CD4-positive, alpha-beta T cell treated with Interleukin-6 at 100 ng/mL for 8 hours (primary cell): Measurements from ENCODE around the gene SLC25A13.
"Not testable (repeated sequence)": the region's sequence is repeated elsewhere in the genome, so short reads cannot be mapped to it uniquely, and the experiment has no call there.

Source experiments
- DNase-seq: peaks from one replicate; pipeline ENCODE4 v3.0.0-alpha.2; 2020; ENCODE audit warnings: mixed read lengths, low spot score

SLC25A13 gene

DNA sequence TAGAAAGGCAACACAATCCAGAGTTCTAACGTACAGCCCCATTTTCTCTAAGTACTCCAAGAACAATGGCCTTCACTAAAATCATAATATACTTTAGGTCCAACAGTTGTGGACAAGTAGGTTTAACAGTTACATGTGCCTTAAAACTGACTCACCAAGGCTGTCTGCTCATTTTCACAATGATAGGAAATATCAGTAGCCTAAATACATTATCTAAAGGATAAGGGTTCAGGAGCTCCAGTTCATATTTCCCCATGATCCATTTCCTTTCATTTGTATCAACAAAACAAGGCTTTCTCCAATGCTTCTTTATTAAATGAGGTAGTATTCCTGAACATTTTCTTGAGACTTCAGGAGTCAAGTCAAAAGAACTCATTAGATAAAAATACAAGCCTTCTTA lies 164.0 kb downstream of the SLC25A13 start:
- no peak for DNase-seq

- DNase-seq, result not testable (repeated sequence)
Measured at GRCh38 chr7:96154506-96154905, 167.4 kb downstream of the SLC25A13 start.

DNA sequence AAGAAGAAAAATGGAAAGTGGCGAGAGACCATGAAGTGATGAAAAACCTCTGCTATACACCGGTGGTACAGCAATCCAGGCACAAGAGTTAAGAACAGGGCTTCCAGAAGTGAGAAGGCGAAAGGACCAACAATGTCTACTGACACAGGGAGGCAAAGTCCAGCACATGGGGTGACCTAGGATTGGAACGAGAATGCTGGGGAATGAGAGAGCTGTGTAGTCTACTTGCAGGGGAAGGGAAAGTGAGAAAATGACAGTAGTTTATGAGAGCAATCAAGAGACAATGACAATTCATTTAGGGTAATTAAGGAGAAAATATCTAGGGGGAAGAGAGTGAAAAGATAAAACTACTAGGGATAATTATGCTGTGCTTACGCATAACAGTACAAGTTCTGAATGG lies 169.2 kb downstream of the SLC25A13 start:
- no peak for DNase-seq

GRCh38 chr7:96151889-96152288 lies 170.0 kb downstream of the SLC25A13 start:
- DNase-seq, result no peak

DNA sequence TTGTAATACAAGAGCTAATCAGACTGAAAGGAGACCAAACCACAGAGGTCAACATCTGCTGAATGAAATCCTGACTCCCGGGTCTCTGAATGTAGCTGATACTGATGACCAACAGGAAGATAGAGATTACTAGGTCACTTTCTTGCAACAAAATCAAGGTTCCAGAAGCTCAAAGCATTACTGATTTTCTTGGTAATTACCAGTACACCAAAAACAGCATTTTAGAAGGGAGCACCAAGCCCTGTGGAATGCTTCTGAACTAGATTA lies 177.7 kb downstream of the SLC25A13 start:
- DNase-seq, result no peak

DNA sequence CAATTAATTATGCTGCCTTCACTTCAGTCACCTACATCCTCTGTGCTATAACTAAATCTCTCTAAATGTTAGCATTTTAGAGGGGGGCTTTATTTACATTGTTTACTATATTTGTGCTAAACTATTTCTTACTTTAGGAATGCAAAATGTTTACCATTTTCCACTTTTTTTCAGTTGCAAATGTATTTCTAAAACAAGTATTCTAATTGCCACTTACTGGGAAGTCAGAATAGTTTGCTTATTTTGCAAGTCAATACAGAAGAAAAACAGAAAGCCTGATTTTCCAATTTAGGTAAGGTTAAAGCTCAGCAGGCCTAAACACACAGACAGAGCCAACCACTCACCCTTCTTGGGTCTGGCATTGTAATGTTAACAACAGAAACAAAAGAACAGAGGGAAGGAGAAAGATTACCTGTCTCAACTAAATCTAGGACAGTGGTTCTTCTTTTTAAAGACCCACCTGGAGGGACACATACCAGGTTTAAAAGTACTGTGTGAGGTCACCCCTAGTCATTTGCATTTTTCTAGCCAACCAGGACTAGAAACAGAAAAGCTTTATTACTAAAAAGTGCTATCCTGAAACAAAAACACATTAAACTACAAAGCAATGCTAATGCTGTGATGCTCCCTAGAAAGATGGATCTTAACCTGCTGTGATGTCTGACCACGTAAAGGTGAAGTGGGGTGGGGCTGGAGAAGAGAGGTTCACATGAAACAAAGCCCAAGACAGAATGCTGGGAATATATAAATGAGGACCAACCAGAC lies 178.2 kb downstream of the SLC25A13 start:
- no peak for DNase-seq

DNA sequence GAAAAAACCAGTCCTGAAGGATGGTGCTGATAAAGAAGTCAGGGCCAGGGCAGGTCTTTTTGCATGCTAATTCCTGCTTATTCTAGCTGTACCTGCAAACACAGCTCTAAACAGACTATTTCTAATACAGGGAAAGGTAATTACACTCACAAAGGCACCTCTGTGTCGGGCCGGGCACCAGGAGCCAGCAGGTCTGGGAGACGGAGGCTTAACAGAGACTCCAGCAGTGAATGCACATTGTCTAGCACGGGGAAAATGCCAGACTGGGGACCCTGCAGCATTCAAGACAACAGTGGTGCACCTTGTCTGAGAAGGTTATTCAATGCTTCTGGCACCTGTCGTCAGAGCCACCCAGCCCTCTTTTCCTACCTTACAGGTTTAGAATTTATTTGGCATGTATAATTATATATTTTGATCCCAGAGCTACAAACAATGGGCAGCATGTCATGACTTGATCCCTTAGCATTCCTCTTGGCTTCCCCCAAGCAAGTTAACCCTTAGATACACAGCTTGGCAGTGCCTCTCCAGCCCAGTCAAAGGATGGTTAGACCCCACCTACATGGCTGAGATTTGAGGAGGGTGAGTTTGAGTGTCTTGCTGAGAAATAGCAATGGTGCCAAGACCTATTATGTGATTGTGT lies 185.2 kb downstream of the SLC25A13 start:
- DNase-seq, result no peak

GRCh38 chr7:96135241-96135640 lies 186.7 kb downstream of the SLC25A13 start:
- no peak for DNase-seq

DNA sequence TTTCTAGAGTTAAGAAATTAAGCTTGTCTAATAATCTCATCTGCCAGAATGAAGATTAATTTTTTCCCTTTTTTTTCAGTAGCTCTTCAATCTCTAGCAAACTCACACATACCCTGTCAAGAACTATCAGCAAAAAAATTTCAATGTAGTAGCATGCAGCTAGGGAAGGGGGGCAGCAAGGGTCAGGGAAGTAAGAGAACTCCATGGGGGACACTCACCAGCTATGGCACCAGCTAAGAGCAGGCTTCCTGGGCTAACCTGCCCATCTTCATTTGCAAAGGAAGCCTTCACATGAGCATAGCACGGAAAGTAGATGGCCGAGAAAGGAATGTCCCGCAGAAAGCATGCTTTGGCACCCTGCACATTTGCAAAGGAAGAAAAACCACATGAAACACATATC lies 190.4 kb downstream of the SLC25A13 start:
- DNase-seq, result no peak

DNA sequence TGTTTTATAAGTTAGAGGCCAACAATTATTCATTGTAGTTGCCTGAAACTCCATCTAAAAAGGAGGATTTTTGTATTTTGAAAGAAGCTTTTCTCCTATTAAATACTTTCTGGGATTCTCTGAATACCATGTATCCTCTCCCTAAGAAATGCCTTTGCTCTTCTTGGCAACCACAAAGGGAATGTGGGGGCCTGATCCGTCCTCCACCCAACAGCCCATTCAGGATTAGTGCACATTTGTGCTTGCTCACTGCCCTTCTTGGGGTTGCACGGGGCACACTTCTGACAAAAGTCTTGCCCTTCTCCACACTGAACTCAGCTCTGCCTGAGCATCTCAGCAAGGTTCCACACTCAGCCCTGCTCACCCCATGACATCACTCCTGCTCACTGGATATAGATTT lies 194.2 kb downstream of the SLC25A13 start:
- no peak for DNase-seq

- no peak for DNase-seq
Measured at GRCh38 chr7:96126382-96126781, 195.5 kb downstream of the SLC25A13 start.

DNA sequence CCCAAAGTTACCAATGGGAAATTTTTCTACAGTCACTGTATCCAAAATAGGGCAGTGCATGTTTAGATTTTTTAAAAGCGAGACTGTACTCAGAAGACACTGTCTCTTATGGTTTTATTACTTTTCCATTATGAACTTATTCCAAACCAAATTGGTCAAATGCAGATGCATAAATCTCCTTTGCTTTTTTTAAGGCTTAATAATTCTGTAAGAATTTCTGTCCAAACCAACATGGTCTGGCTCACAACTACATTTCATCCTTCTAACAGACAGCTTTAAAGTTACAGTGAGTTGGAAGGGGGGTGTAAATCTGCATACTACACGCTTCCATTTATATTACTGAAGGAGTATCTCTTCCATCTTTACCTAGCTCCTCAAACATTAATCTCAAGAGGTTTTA lies 199.2 kb downstream of the SLC25A13 start:
- DNase-seq, result no peak

DNA sequence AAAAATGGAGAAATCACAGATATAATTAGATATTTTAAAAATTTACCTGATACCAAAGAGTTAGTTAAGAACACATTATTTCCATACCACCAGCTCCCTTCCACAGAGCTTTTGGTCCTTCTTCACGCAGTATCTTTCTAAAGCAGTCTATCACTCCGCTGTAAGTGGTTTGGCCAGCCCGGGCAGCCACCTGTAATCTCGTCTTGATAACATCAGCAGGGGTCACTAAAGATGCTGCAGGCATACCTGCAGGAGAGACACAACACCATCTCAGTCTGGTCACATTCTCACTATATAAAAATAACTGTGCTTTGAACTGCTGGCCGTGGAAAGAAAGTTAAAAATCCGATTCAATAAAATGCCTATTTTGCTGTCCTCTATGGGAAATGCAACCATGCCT lies 200.1 kb downstream of the SLC25A13 start:
- no peak for DNase-seq

- DNase-seq, result no peak
Measured at GRCh38 chr7:96120445-96121225, 201.3 kb downstream of the SLC25A13 start.

GRCh38 chr7:96118449-96119001 lies 203.4 kb downstream of the SLC25A13 start:
- DNase-seq, result no peak

DNA sequence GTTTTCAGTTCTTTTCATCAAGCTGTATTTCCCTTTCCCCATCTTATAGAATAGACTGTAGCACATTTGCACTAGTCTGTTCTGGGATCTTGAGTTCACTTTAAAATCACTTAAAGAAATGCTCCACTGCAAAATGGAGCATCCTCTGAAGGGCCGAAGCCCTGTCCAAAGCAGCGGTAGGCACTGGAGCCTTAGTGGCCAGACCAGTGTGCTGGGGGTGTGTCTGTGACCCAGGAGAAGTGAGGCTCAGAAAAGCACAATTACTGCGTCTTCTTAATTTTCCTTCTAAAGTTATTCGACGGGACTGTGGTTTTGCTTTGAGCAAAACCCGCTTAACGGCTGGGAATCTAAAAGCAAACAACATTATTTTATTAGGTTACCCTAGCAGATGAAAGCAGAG lies 205.7 kb downstream of the SLC25A13 start:
- no peak for DNase-seq

GRCh38 chr7:96114190-96114589 lies 207.7 kb downstream of the SLC25A13 start:
- no peak for DNase-seq

DNA sequence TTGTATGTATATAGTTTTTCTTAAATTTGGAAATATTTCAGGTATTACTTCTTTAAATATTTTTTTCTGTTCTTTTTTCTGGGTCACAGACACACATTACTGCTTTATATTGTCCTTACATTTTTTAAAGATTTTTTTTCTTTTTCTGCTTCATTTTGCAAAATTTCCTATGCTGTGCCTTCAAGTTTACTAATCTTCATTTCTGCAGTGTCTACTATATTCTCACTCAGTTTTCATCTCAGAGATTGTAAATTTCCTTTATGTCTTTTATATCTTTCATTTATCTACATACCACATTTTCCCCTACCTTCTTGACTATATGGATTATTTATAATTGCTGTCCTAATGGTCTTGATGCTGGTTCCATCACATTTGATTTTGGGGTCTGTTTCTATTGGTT lies 210.5 kb downstream of the SLC25A13 start:
- DNase-seq, result no peak

DNA sequence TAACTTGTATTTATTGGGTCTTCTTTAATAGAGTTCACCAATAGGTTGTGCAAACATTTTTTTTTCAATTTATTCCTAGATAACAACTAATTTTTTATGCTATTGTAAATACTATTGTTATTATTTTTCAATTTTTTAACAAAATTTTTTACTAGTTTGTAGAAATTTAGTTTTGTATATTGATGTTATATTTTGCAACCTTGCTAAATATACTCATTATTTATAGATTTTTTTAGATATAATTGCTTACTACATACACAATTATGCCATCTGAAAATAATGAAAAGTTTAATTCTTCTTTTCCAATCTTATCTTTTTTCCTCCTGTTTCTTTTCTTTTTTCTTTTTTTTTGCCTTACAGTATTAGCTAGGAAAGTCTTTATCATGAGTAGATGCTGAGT lies 216.9 kb downstream of the SLC25A13 start:
- no peak for DNase-seq

DNA sequence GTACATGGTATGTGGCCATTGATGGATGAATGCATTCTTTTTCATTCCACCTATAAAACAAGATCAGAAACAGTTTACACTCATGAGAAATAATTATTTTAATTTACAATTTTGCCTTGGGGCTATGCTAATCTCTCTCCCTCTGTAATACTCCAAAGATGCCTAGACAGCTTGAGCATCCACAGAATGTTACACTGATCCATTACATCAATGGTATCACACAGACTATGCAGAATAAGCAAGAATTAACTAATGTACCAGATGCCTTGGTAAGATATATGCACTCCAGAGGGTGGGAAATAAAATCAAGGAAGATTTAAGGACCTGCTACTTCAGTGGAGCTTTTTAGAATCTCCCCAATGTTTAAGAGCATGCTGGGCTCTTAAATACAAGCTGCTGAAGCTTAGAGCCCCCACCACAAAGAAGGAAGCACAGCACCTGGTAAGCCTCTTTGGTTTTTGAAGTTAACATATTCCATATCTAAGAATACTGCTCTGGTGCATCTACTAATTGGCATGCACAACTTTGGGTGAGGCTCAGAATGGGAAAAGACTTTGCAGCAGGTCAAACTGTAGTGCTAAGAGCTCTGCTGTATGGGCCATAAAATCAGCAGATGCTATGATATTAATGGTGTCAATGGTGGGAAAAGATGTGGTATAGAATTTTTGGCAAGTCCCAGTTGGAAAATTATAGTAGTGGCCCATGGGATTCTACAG lies 219.6 kb downstream of the SLC25A13 start:
- DNase-seq, result no peak

- no peak for DNase-seq
Measured at GRCh38 chr7:96100737-96101136, 221.2 kb downstream of the SLC25A13 start.

GRCh38 chr7:96097835-96098234 lies 224.1 kb downstream of the SLC25A13 start:
- no peak for DNase-seq
